Astrocyte of the spinal cord (primary cell): Measurements from ENCODE around the gene ANKRD33B.
"Not testable (repeated sequence)": the region's sequence is repeated elsewhere in the genome, so short reads cannot be mapped to it uniquely, and the experiment has no call there.

ENCODE experiments used
- DNase-seq: peaks from one replicate; pipeline ENCODE4 v3.0.0; 2011; ENCODE audit warnings: low read depth, low spot score
- H3K4me3 ChIP-seq: 2 replicates; pipeline ENCODE4 v1.5.1; 2011; ENCODE audit warnings: low read depth, mild to moderate bottlenecking, low read length, moderate library complexity
- in situ Hi-C: cut with HindIII; loops from 2 replicates; pipeline ENCODE4 v1.10.0; 2017; ENCODE audit warnings: low sequenced_read_pairs
- TF ChIP-seq, protein P1 (sequence below): IDR thresholded peaks from 2 replicates; pipeline ENCODE4 v1.5.1; 2012; ENCODE audit warnings: low read depth, mild to moderate bottlenecking, low read length, inconsistent platforms

ANKRD33B gene

DNA sequence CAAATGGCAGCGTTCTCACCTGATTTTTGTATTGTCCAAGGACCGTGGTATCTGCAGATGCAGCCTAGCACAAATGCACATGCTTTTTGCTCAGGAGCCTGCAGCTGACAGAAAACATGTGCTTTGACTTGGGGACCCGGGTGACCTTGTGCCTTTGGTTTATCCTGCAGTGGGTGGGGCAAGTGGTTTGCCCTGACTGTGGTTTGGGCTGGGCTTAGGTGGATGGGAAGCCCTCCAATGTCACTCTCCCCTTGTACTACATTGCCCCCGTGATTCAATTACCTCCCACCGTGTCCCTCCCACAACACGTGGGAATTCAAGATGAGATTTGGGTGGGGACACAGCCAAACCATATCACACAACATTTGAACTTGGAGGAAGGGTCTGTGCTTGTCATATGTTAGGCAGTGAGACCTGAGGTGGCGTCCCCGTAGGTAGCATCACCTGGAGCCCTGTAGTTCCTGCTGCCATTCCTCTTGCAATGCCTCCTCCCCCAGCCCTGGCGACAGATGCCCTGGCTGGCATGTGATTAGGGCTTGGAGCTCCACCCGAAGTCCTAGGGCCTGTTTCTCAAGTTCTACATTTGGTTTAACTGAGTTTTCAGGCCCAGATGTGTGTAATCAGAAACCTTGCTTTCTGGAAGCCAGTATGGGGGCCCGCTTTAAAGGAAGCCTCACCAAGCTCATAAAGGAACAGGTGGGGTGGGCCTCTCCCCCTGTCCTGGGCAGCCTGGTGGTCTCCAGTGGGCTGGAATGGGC lies 2.1 kb downstream of the ANKRD33B start:
- H3K4me3 ChIP-seq: peak overlapping the region; percentile 69
- TF ChIP-seq, protein P1, sequence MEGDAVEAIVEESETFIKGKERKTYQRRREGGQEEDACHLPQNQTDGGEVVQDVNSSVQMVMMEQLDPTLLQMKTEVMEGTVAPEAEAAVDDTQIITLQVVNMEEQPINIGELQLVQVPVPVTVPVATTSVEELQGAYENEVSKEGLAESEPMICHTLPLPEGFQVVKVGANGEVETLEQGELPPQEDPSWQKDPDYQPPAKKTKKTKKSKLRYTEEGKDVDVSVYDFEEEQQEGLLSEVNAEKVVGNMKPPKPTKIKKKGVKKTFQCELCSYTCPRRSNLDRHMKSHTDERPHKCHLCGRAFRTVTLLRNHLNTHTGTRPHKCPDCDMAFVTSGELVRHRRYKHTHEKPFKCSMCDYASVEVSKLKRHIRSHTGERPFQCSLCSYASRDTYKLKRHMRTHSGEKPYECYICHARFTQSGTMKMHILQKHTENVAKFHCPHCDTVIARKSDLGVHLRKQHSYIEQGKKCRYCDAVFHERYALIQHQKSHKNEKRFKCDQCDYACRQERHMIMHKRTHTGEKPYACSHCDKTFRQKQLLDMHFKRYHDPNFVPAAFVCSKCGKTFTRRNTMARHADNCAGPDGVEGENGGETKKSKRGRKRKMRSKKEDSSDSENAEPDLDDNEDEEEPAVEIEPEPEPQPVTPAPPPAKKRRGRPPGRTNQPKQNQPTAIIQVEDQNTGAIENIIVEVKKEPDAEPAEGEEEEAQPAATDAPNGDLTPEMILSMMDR: no peak
- in situ Hi-C loops: no loop called here
- no peak for DNase-seq

DNA sequence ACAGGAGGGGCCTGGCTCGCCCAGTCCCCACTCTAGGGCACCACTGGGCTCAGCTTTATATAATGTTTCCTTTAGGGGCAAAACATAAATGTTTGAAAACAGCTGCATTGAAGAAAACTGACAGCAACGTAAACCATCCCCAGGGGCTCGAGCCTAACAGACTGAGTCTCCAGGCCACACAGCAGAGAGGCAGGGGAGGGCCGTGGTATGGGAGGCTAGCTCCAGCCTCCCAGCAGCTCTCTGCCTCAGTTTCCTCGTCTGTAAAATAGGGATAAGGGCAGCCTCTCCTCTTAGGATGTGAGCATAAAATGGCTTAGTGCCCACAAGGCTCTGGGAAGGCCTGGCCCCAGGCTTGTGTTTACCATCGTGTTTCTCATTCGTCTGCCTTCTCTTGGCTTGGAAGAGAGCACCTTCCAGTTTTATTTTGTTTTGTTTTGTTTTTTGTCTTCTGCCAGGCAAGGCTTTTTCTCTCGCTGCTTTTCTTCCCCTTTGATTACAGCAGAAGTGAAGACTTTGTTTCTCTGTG lies 2.7 kb downstream of the ANKRD33B start:
- in situ Hi-C loops: no loop called here
- no peak for DNase-seq
- H3K4me3 ChIP-seq: no peak overlapping the region
- TF ChIP-seq, protein P1: no peak

DNA sequence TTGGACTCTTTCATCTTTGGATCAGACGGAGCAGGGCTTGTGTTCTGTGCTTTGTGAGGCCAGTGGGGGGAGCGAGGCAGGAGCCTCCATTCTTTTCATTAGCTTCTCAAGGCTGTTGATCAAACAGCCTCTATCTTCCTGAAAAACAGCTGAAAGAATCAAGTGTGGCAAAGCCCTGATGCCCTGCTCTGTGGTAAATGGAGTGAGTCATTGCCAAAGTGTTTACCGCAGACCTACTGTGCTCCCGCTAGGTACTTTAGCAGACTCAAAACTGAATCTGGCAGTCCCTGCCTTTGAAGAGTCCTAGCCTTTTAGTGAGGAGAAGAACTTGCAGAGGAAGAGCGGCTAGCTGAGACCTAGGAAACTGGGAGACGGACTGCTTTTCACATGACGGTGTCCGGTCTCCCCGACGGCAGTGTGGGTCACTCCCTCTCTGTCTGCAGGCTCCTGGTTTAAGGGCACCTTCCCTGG lies 3.3 kb downstream of the ANKRD33B start:
- in situ Hi-C loops: no loop called here
- H3K4me3 ChIP-seq: no peak overlapping the region
- TF ChIP-seq, protein P1: peak; percentile 1
- DNase-seq: no peak

DNA sequence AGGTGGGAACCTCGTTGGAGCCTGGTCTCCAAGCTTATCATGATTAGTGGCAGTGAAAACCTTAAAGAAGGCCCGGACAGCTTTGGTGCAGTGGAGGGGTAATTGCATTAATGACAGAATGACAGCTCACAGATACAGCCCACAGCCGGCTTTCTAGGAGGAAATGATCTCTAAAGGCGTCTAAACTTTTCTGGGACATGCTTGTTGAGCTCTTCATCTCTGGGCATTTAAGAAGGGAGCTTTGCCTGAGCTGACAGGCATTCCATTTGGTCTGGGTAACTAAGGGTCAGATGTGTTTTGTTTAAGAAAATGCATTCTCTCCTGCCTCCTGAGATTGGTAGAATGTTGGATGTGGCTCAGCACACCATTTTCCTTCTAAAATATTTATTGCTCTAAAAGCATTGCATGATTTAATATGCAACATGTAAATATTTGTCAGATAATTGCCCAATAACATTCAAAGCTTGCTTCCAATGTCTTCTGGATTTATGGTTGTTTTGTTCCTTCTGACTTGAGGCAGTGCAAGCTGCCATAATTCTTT lies 4.0 kb downstream of the ANKRD33B start:
- no peak for DNase-seq
- H3K4me3 ChIP-seq: no peak overlapping the region
- TF ChIP-seq, protein P1: no peak
- in situ Hi-C loops: no loop called here

DNA sequence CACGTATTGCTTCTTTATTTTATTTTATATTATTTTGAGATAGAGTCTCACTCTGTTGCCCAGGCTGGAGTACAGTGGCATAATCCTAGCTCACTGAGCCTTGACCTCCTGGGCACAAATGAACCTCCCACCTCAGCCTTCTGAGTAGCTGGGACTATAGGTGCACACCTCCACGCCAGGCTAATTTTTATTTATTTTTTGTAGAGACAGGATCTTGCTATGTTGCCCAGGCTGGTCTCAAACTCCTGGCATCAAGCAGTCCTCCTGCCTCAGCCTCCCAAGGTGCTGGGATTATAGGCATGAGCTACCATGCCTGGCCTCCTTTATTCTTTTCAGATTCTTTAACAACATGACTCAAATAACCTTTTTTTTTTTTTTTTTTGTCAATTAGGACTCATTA lies 6.7 kb downstream of the ANKRD33B start:
- in situ Hi-C loops, DNase-seq, H3K4me3 ChIP-seq: not testable (repeated sequence)

DNA sequence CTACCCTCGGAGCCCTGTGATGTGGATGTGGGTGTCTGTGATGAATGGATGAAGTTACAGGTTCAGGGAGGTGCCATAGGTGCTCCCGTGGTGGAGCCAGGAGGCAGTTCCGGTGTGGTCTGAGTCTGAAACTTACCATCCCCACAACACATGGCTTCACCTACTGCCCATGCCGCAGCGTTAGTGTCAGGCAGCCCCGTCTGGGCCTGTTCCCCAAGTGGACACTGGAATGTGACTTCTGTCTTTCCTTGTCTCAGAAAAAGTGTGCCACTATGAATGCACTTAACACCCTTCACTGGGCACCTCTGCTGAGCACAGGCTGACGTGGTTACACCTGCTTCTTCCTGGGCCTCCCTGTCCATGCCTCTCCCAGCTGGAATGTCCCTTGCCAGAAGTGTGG lies 8.6 kb downstream of the ANKRD33B start:
- in situ Hi-C loops: no loop called here
- TF ChIP-seq, protein P1: no peak
- no peak for DNase-seq
- H3K4me3 ChIP-seq: no peak overlapping the region

DNA sequence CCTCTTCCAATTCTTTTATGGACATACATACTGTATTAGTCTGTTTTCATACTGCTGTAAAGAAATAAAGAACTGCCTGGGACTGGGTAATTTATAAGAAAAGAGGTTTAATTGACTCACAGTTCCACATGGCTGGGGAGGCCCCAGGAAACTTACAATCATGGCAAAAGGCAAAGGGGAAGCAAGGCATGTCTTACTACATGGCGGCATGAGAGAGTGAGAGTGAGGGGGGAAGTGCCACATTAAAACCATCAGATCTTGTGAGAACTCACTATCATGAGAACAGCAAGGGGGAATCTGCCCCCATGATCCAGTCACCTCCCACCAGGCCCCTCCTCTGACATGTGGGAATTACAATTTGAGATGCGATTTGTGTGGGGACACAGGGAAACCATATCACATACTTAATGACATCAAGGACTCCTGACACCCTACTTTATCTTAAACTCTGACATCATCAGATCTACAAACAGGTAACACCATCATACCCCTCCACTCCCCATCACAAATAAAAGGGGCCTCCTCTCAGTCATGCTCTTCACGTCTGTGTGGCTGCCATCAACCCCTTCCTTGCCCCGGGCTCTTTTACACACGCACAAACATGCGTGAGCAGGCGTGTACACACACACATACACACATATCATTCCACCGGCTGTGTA lies 9.7 kb downstream of the ANKRD33B start:
- no peak overlapping the region for H3K4me3 ChIP-seq
- in situ Hi-C loops: no loop called here
- TF ChIP-seq, protein P1: no peak
- DNase-seq: no peak

DNA sequence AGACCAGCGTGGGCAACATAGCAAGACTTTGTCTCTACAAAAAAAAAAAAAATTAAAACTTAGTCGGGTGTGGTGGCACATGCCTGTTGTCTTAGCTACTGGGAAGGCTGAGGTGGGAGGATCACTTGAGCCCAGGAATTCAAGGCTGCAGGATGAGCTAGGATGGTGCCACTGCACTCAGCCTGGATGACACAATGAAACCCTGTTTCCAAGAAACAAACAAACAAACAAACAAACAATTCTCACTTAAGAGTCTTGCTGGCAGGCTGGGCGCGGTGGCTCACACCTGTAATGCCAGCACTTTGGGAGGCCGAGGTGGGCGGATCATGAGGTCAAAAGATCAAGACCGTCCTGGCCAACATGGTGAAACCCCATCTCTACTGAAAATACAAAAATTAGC lies 11.0 kb downstream of the ANKRD33B start:
- in situ Hi-C loops, DNase-seq, H3K4me3 ChIP-seq: not testable (repeated sequence)
